OCI-LY1 (cell line): ENCODE results near the gene CTDSPL.

Source experiments
- H2AFZ ChIP-seq: fragments of 200-600 bp; sonication (generic), shearing (Covaris generic); 2 replicates; pipeline ENCODE4 v1.6.0; 2014; ENCODE audit warnings: antibody characterized with exemption, mild to moderate bottlenecking, low read length
- H3F3A ChIP-seq: fragments of 200-600 bp; sonication (generic), shearing (Covaris generic); 2 replicates; pipeline ENCODE4 v1.6.0; 2014; ENCODE audit warnings: mild to moderate bottlenecking, antibody characterized with exemption, low read length, moderate library complexity; ENCODE audit not compliant: insufficient read depth
- H3K27ac ChIP-seq: fragments of 200-600 bp; sonication (generic); 2 replicates; pipeline ENCODE4 v1.5.1; 2014; ENCODE audit warnings: low read length, mixed run types, mild to moderate bottlenecking, low read depth; ENCODE audit not compliant: poor library complexity, severe bottlenecking
- H3K27me3 ChIP-seq: fragments of 200-600 bp; sonication (generic); 2 replicates; pipeline ENCODE4 v1.6.0; 2014; ENCODE audit warnings: antibody characterized with exemption, mild to moderate bottlenecking, low read length, moderate library complexity; ENCODE audit not compliant: insufficient read depth
- H3K36me3 ChIP-seq: fragments of 200-600 bp; sonication (generic); 2 replicates; pipeline ENCODE4 v1.6.1; 2014; ENCODE audit warnings: mild to moderate bottlenecking, antibody characterized with exemption, low read length, moderate library complexity, mixed read lengths; ENCODE audit not compliant: insufficient read depth
- H3K4me1 ChIP-seq: fragments of 200-600 bp; sonication (generic); 2 replicates; pipeline ENCODE4 v1.5.1; 2014; ENCODE audit warnings: mild to moderate bottlenecking, low read length, moderate library complexity; ENCODE audit not compliant: insufficient read depth, severe bottlenecking
- H3K4me2 ChIP-seq: fragments of 200-600 bp; sonication (generic), shearing (Covaris generic); 2 replicates; pipeline ENCODE4 v1.6.1; 2014; ENCODE audit warnings: low read length
- H3K4me3 ChIP-seq: fragments of 200-600 bp; sonication (generic); 2 replicates; pipeline ENCODE4 v1.5.1; 2014; ENCODE audit warnings: low read length, low read depth, mild to moderate bottlenecking, mixed read lengths; ENCODE audit not compliant: poor library complexity, severe bottlenecking
- H3K79me2 ChIP-seq: fragments of 200-600 bp; shearing (Covaris generic); 2 replicates; pipeline ENCODE4 v1.6.1; 2016; ENCODE audit warnings: mixed run types, low read length, mixed read lengths; ENCODE audit not compliant: insufficient read depth
- H3K9ac ChIP-seq: fragments of 200-600 bp; sonication (generic), shearing (Covaris generic); 2 replicates; pipeline ENCODE4 v1.6.1; 2014; ENCODE audit warnings: mild to moderate bottlenecking, low read length, mixed read lengths
- H3K9me2 ChIP-seq: fragments of 200-600 bp; sonication (generic), shearing (Covaris generic); 2 replicates; pipeline ENCODE4 v1.6.1; 2014; ENCODE audit warnings: low read depth, mild to moderate bottlenecking, low read length, mixed read lengths
- H3K9me3 ChIP-seq: fragments of 200-600 bp; shearing (Covaris generic); 2 replicates; pipeline ENCODE4 v1.6.1; 2014; ENCODE audit warnings: low read length, mixed read lengths
- H4K20me1 ChIP-seq: fragments of 200-600 bp; sonication (generic), shearing (Covaris generic); 2 replicates; pipeline ENCODE4 v1.6.0; 2016; ENCODE audit warnings: mild to moderate bottlenecking, low read length; ENCODE audit not compliant: insufficient read depth
- EZH2 ChIP-seq: fragments of 200-600 bp; sonication (generic), shearing (Covaris generic); IDR thresholded peaks from 2 replicates; pipeline ENCODE4 v1.8.0; 2017; ENCODE audit warnings: borderline replicate concordance, mixed run types, mild to moderate bottlenecking, antibody characterized with exemption, low read length, moderate library complexity, mixed read lengths
- TF ChIP-seq, protein P1 (sequence below): fragments of 200-600 bp; sonication (generic), shearing (Covaris generic); IDR thresholded peaks from 2 replicates; pipeline ENCODE4 v1.5.1; 2017; ENCODE audit warnings: mild to moderate bottlenecking, antibody characterized with exemption, low read length, moderate library complexity, mixed read lengths

Gene CTDSPL

DNA sequence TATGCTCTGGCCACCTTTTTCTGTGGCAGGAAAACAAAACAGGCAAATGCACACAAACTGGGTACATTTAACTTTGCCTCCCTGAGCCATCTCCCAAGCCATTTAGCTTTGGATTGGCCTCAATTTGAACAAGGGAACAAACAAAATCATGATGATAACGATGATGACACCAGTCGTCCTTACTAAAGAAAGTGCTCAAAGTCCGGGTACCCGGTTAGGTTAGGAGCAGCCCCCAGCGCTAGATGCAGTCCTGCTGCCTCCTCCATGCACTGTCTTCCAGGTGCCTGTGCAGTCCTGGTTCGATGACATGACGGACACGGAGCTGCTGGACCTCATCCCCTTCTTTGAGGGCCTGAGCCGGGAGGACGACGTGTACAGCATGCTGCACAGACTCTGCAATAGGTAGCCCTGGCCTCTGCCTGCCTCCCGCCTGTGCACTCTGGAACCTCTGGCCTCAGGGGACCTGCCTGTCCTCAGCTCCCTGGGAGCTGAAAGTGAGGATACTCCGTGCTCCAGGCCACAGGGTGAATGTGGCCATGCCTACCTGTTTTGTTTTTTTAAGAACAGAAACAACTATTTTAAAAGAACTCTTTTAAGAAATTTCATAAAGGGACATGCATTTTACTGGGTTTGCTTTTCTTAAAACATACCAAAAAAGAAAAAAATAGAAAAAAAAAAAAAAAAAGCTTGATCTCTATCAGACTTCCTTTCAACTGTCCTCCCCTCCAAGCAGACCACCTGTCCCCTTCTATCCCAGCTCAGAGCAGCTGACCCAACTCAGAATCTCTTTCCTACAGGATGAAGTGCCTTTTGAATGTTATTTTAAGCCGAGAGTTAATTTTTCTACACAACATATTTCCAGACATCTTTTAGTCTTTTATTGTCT, 119.0 kb downstream of the CTDSPL start:
- Histone ChIP-seq H3K79me2 (no peaks in the 10 kb centered on the region), H3K4me3 (no peak overlapping the region), H3F3A (no peaks in the 10 kb centered on the region), H3K4me2 (no peak overlapping the region), H3K36me3 (no peaks in the 10 kb centered on the region), H3K27ac (no peak overlapping the region), H3K4me1 (no peaks in the 10 kb centered on the region), H3K9me3 (no peaks in the 10 kb centered on the region), H3K27me3 (no peaks in the 10 kb centered on the region; the same call in 1 of the 2 replicates), H3K9me2 (no peaks in the 10 kb centered on the region), H4K20me1 (no peaks in the 10 kb centered on the region), H2AFZ (no peak overlapping the region), H3K9ac (no peak overlapping the region)
- TF ChIP-seq, protein P1, sequence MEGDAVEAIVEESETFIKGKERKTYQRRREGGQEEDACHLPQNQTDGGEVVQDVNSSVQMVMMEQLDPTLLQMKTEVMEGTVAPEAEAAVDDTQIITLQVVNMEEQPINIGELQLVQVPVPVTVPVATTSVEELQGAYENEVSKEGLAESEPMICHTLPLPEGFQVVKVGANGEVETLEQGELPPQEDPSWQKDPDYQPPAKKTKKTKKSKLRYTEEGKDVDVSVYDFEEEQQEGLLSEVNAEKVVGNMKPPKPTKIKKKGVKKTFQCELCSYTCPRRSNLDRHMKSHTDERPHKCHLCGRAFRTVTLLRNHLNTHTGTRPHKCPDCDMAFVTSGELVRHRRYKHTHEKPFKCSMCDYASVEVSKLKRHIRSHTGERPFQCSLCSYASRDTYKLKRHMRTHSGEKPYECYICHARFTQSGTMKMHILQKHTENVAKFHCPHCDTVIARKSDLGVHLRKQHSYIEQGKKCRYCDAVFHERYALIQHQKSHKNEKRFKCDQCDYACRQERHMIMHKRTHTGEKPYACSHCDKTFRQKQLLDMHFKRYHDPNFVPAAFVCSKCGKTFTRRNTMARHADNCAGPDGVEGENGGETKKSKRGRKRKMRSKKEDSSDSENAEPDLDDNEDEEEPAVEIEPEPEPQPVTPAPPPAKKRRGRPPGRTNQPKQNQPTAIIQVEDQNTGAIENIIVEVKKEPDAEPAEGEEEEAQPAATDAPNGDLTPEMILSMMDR = no peak

DNA sequence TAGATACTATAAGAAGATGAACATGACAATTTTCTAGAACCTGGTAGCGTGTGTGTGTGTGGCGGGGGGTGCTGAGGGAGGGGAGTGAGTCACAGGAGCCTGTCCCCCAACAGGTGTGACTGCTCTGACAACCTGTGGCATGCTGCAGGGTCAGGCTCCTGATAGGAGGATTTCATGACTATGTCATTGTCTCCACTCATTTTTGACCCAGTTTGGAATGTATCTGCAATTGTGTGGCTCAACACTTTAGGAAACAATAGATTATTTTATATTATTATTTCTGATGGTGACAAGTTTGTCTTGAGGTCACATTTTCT, 119.6 kb downstream of the CTDSPL start:
- no peak overlapping the region for H3K4me3 ChIP-seq
- no peak overlapping the region for H2AFZ ChIP-seq
- H3K36me3 ChIP-seq = no peaks in the 10 kb centered on the region
- H3K27ac ChIP-seq = no peak overlapping the region
- no peaks in the 10 kb centered on the region for H4K20me1 ChIP-seq
- H3K9ac ChIP-seq = no peak overlapping the region
- no peaks in the 10 kb centered on the region for H3K9me3 ChIP-seq
- no peaks in the 10 kb centered on the region for H3K4me1 ChIP-seq
- H3K9me2 ChIP-seq = no peaks in the 10 kb centered on the region
- TF ChIP-seq EZH2 = no peak
- TF ChIP-seq, protein P1 = no peak
- no peaks in the 10 kb centered on the region; the same call in 1 of the 2 replicates for H3K27me3 ChIP-seq
- H3K4me2 ChIP-seq = no peak overlapping the region
- H3F3A ChIP-seq = no peaks in the 10 kb centered on the region
- no peaks in the 10 kb centered on the region for H3K79me2 ChIP-seq

DNA sequence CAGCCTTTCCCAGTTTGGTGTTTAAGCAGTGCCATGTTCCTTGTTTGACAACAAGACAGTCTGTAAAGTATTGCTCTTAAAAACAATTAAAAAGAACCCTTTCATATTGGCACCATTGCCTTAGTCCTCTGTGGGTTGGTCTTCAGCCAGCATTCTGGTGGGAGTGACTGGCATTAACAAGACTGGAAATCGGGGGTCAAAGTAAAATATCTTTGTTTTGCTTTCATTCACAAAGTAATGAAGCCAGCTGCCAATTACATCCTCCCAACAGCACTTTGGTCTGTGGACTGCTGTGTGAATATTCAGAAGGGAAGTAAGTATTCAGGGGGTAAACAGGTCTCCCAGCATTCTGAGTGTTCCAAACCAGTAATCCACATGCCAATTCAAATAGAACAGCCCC, 120.7 kb downstream of the CTDSPL start:
- no peak for TF ChIP-seq EZH2
- TF ChIP-seq, protein P1 = no peak
- H3K9me3 ChIP-seq = no peaks in the 10 kb centered on the region

More for the DNA sequence above, 120.7 kb downstream of the CTDSPL start:
- no peaks in the 10 kb centered on the region for H3K36me3 ChIP-seq
- H3K79me2 ChIP-seq = no peaks in the 10 kb centered on the region
- no peak overlapping the region for H2AFZ ChIP-seq
- H3K9me2 ChIP-seq = no peaks in the 10 kb centered on the region
- H4K20me1 ChIP-seq = no peaks in the 10 kb centered on the region
- no peak overlapping the region for H3K27ac ChIP-seq
- H3K27me3 ChIP-seq = no peaks in the 10 kb centered on the region; the same call in 1 of the 2 replicates
- no peaks in the 10 kb centered on the region for H3F3A ChIP-seq
- no peak overlapping the region for H3K4me3 ChIP-seq
- H3K4me1 ChIP-seq = no peaks in the 10 kb centered on the region
- no peak overlapping the region for H3K4me2 ChIP-seq
- H3K9ac ChIP-seq = no peak overlapping the region
